H1 (cell line): ENCODE data around the gene EGLN3. TPM values are rescaled to one million over a fixed set of nuclear protein-coding genes. Genes with fewer than 3 reads are reported as not detected.

Source experiments
- CTCF ChIA-PET: fragments of 300-600 bp; sonication (Branson Sonifier 250); formaldehyde crosslinking; loops from one replicate; lab custom pipeline; 2021; ENCODE audit not compliant: partially characterized antibody; lab: Charles Lee
- POLR2A ChIA-PET: fragments of 300-600 bp; sonication (Branson Sonifier 250); formaldehyde crosslinking; loops from one replicate; lab custom pipeline; 2021; ENCODE audit warnings: inconsistent platforms; ENCODE audit not compliant: partially characterized antibody; lab: Charles Lee
- DNase-seq, 2 experiments: peaks; one replicate each; pipeline versions ENCODE4 v3.0.0 to v3.0.0-alpha.2; 2010 to 2022; ENCODE audit warnings: low spot score in 2 of 2, low read depth in 1 of 2, mixed read lengths in 1 of 2
- FAIRE-seq: peaks from 2 replicates; lab custom pipeline; 2011; peaks lifted over from hg19 to GRCh38; lab: Jason Lieb, UNC
- H2AFZ ChIP-seq: 2 replicates; pipeline ENCODE4 v1.8.1; 2012; ENCODE audit warnings: low read length, inconsistent platforms
- H2AK5ac ChIP-seq: 2 replicates; pipeline ENCODE4 v1.6.1; 2013; ENCODE audit warnings: low read depth, low read length
- H2BK120ac ChIP-seq: replicated peaks from 2 replicates; pipeline ENCODE3; 2013; ENCODE audit warnings: low read depth, low read length, inconsistent platforms
- H2BK12ac ChIP-seq: 2 replicates; pipeline ENCODE4 v1.6.1; 2013; ENCODE audit warnings: low read depth, low read length
- H2BK15ac ChIP-seq: 2 replicates; pipeline ENCODE4 v1.6.1; 2013; ENCODE audit warnings: low read length
- H2BK20ac ChIP-seq: 2 replicates; pipeline ENCODE4 v1.6.1; 2013; ENCODE audit warnings: low read length
- H2BK5ac ChIP-seq: 2 replicates; pipeline ENCODE4 v1.6.1; 2013; ENCODE audit warnings: low read depth, low read length
- H3K14ac ChIP-seq: 2 replicates; pipeline ENCODE4 v1.6.1; 2013; ENCODE audit warnings: inconsistent platforms; ENCODE audit not compliant: insufficient read length
- H3K18ac ChIP-seq: 2 replicates; pipeline ENCODE4 v1.6.1; 2013; ENCODE audit warnings: low read length; ENCODE audit errors: extremely low read depth
- H3K23ac ChIP-seq: 2 replicates; pipeline ENCODE4 v1.6.1; 2013; ENCODE audit warnings: inconsistent platforms; ENCODE audit not compliant: insufficient read length
- H3K23me2 ChIP-seq: 2 replicates; pipeline ENCODE4 v1.6.1; 2013; ENCODE audit warnings: low read depth, low read length
- H3K27ac ChIP-seq: 2 replicates; pipeline ENCODE4 v1.6.1; 2011; ENCODE audit warnings: low read depth, low read length, inconsistent platforms
- H3K27me3 ChIP-seq, 4 experiments: replicated peaks in 1 of 4; 1 replicate in 1 of 4; 2 replicates in 3 of 4; pipeline versions ENCODE4 v1.6.1 to v1.8.1; 2011 to 2013; ENCODE audit warnings: low read length in 3 of 4, mild to moderate bottlenecking in 3 of 4, inconsistent platforms in 2 of 4, mixed read lengths in 2 of 4, moderate library complexity in 1 of 4; ENCODE audit not compliant: control insufficient read depth in 3 of 4, insufficient read depth in 3 of 4; ENCODE audit errors: extremely low read depth in 1 of 4
- H3K36me3 ChIP-seq, 4 experiments: 2 replicates each; pipeline versions ENCODE4 v1.6.1 to v1.8.1; 2011 to 2013; ENCODE audit warnings: mild to moderate bottlenecking in 4 of 4, low read length in 3 of 4, moderate library complexity in 2 of 4, control low read depth in 1 of 4, inconsistent platforms in 1 of 4; ENCODE audit not compliant: insufficient read depth in 4 of 4, control insufficient read depth in 2 of 4
- H3K4ac ChIP-seq: replicated peaks from 2 replicates; pipeline ENCODE3; 2013; ENCODE audit warnings: low read length, low read depth, mixed read lengths, inconsistent platforms; ENCODE audit not compliant: insufficient read length
- H3K4me1 ChIP-seq, 4 experiments: replicated peaks in 1 of 4; 1 replicate in 1 of 4; 2 replicates in 3 of 4; pipeline versions ENCODE4 v1.6.1 to v1.8.1; 2011 to 2013; ENCODE audit warnings: low read length in 3 of 4, inconsistent platforms in 2 of 4, mixed read lengths in 1 of 4; ENCODE audit not compliant: insufficient read depth in 4 of 4, control insufficient read depth in 3 of 4
- H3K4me2 ChIP-seq, 2 experiments: 2 replicates each; pipeline versions ENCODE4 v1.6.1 to v1.8.1; 2011 to 2013; ENCODE audit warnings: low read depth in 2 of 2, low read length in 2 of 2, control low read depth in 1 of 2, inconsistent platforms in 1 of 2, mild to moderate bottlenecking in 1 of 2; ENCODE audit not compliant: insufficient read depth in 1 of 2
- H3K4me3 ChIP-seq, 4 experiments: fragments of 200-600, 300-600 bp in 1 of 4; sonication (generic), shearing (Covaris generic), sonication (Bioruptor Twin) in 1 of 4; 2 replicates each; pipeline versions ENCODE4 v1.5.1 to v1.8.1; 2011 to 2016; ENCODE audit warnings: low read length in 4 of 4, low read depth in 3 of 4, control low read depth in 2 of 4, inconsistent platforms in 2 of 4, mild to moderate bottlenecking in 2 of 4, mixed read lengths in 1 of 4, moderate library complexity in 1 of 4; ENCODE audit not compliant: insufficient read depth in 2 of 4; ENCODE audit errors: extremely low read depth in 1 of 4
- H3K56ac ChIP-seq: replicated peaks from 2 replicates; pipeline ENCODE3; 2013; ENCODE audit warnings: low read depth, mild to moderate bottlenecking, mixed read lengths, low read length, inconsistent platforms; ENCODE audit not compliant: insufficient read length
- H3K79me1 ChIP-seq: 2 replicates; pipeline ENCODE4 v1.6.1; 2013; ENCODE audit warnings: low read depth, low read length, control low read depth
- H3K79me2 ChIP-seq, 2 experiments: 2 replicates each; pipeline versions ENCODE4 v1.6.1 to v1.8.1; 2012 to 2013; ENCODE audit warnings: low read length in 2 of 2, mild to moderate bottlenecking in 2 of 2, inconsistent platforms in 1 of 2; ENCODE audit not compliant: insufficient read depth in 2 of 2, control insufficient read depth in 1 of 2
- H3K9ac ChIP-seq, 4 experiments: replicated peaks in 1 of 4; 1 replicate in 1 of 4; 2 replicates in 3 of 4; pipeline versions ENCODE4 v1.6.1 to v1.8.1; 2011 to 2013; ENCODE audit warnings: low read depth in 3 of 4, low read length in 3 of 4, control low read depth in 2 of 4, mild to moderate bottlenecking in 2 of 4, moderate library complexity in 2 of 4, inconsistent platforms in 1 of 4; ENCODE audit errors: extremely low read depth in 1 of 4
- H3K9me3 ChIP-seq, 2 experiments: 2 replicates each; pipeline versions ENCODE4 v1.6.1 to v1.8.1; 2012 to 2013; ENCODE audit warnings: mild to moderate bottlenecking in 2 of 2, moderate library complexity in 2 of 2, control low read depth in 1 of 2, inconsistent platforms in 1 of 2, low read depth in 1 of 2, low read length in 1 of 2, mixed read lengths in 1 of 2; ENCODE audit not compliant: insufficient read depth in 2 of 2
- H4K20me1 ChIP-seq, 2 experiments: replicated peaks in 1 of 2; 2 replicates each; pipeline versions ENCODE3 to v1.8.1; 2011 to 2013; ENCODE audit warnings: inconsistent platforms in 2 of 2, low read length in 2 of 2, mild to moderate bottlenecking in 1 of 2; ENCODE audit not compliant: insufficient read depth in 2 of 2, control insufficient read depth in 1 of 2
- H4K5ac ChIP-seq: 2 replicates; pipeline ENCODE4 v1.6.1; 2013; ENCODE audit warnings: low read length, low read depth, mixed read lengths, inconsistent platforms; ENCODE audit not compliant: insufficient read length
- H4K8ac ChIP-seq: 2 replicates; pipeline ENCODE4 v1.8.0; 2013; ENCODE audit warnings: mild to moderate bottlenecking, moderate library complexity, low read length, inconsistent platforms; ENCODE audit not compliant: insufficient read depth; ENCODE audit errors: extremely low read depth
- H4K91ac ChIP-seq: replicated peaks from 2 replicates; pipeline ENCODE3; 2013; ENCODE audit warnings: low read length, mixed read lengths, inconsistent platforms; ENCODE audit not compliant: insufficient read length
- BACH1 ChIP-seq: IDR thresholded peaks from 2 replicates; pipeline ENCODE4 v1.6.1; 2012; ENCODE audit warnings: low read length, improper control_type of control experiment
- CHD2 ChIP-seq: IDR thresholded peaks from 2 replicates; pipeline ENCODE4 v1.6.1; 2012; ENCODE audit warnings: low read length, improper control_type of control experiment
- GABPA ChIP-seq: IDR thresholded peaks from 2 replicates; pipeline ENCODE4 v1.6.1; 2011; ENCODE audit warnings: mild to moderate bottlenecking, low read length, moderate library complexity, borderline replicate concordance; ENCODE audit not compliant: insufficient read depth
- JUND ChIP-seq: IDR thresholded peaks from 2 replicates; pipeline ENCODE4 v1.6.1; 2011; ENCODE audit warnings: mild to moderate bottlenecking, improper control_type of control experiment, low read length
- RXRA ChIP-seq: IDR thresholded peaks from 2 replicates; pipeline ENCODE4 v1.6.1; 2011; ENCODE audit warnings: low read depth, mild to moderate bottlenecking, low read length, moderate library complexity; ENCODE audit not compliant: insufficient read depth
- SAP30 ChIP-seq: fragments of 300-600 bp; sonication (generic); IDR thresholded peaks from 2 replicates; pipeline ENCODE4 v1.7.1; 2012; ENCODE audit warnings: low read length, moderate library complexity, mild to moderate bottlenecking, inconsistent platforms; ENCODE audit not compliant: insufficient read depth, insufficient replicate concordance
- SIN3A ChIP-seq, 2 experiments: IDR thresholded peaks in 1 of 2; conservative IDR thresholded peaks in 1 of 2; 2 replicates each; pipeline ENCODE4 v1.6.1; 2011 to 2012; ENCODE audit warnings: low read length in 2 of 2, improper control_type of control experiment in 1 of 2, low read depth in 1 of 2, mild to moderate bottlenecking in 1 of 2
- TAF1 ChIP-seq: IDR thresholded peaks from 2 replicates; pipeline ENCODE4 v1.6.1; 2011; ENCODE audit warnings: mild to moderate bottlenecking, low read depth, low read length
- TAF7 ChIP-seq: optimal IDR thresholded peaks from 2 replicates; pipeline ENCODE3; 2011; ENCODE audit warnings: low read depth, mild to moderate bottlenecking, inconsistent platforms, low read length, moderate library complexity, borderline replicate concordance
- WGBS, 2 experiments: shearing (Covaris generic) in 1 of 2; methylation state at CpG; one replicate each; pipeline versions ENCODE4 v1.1.6 to v1.1.7; 2013 to 2015; ENCODE audit warnings: low lambda C conversion rate in 2 of 2, mixed read lengths in 2 of 2, inconsistent platforms in 1 of 2, low coverage in 1 of 2, missing lambda C conversion rate in 1 of 2; ENCODE audit not compliant: insufficient replicate concordance in 2 of 2, insufficient coverage in 1 of 2, insufficient read length in 1 of 2; ENCODE audit errors: extremely low coverage in 1 of 2, missing lambda C conversion rate in 1 of 2; 5-methylcytosine and 5-hydroxymethylcytosine counted together
- polyA plus RNA-seq, 7 experiments: library from polyadenylated mRNA; depleted of rRNA in 3 of 7; stranded (reverse) in 5 of 7; unstranded in 2 of 7; fragments of >200 nt in 5 of 7; fragments of 200-250 nt in 2 of 7; gene quantifications; 1 replicate in 5 of 7; 2 replicates in 1 of 7; 4 replicates in 1 of 7; pipeline versions ENCODE4 v1.2.1 to v1.2.3, GENCODE V29; 2011 to 2013; ENCODE audit warnings: missing spikeins in 2 of 7, mixed read lengths in 2 of 7
- total RNA-seq: library from RNA; stranded (reverse); fragmentation: NEBNext Ultra II Directional; extraction: Animal tissue kit (Norgen Biotek cat#: 25700); gene quantifications from 2 replicates; pipeline ENCODE4 v1.2.1, GENCODE V29; 2021
- TF ChIP-seq, protein P1 (sequence below): IDR thresholded peaks from 2 replicates; pipeline ENCODE4 v1.6.1; 2011; ENCODE audit warnings: low read depth, mild to moderate bottlenecking, low read length; ENCODE audit not compliant: insufficient read depth

The EGLN3 gene
- total and polyA plus RNA-seq, 2 of the 8 experiments (the other 6 are each of a cell fraction or from before 2014, with no cell fraction given): 10.6 to 27.3 TPM

DNA sequence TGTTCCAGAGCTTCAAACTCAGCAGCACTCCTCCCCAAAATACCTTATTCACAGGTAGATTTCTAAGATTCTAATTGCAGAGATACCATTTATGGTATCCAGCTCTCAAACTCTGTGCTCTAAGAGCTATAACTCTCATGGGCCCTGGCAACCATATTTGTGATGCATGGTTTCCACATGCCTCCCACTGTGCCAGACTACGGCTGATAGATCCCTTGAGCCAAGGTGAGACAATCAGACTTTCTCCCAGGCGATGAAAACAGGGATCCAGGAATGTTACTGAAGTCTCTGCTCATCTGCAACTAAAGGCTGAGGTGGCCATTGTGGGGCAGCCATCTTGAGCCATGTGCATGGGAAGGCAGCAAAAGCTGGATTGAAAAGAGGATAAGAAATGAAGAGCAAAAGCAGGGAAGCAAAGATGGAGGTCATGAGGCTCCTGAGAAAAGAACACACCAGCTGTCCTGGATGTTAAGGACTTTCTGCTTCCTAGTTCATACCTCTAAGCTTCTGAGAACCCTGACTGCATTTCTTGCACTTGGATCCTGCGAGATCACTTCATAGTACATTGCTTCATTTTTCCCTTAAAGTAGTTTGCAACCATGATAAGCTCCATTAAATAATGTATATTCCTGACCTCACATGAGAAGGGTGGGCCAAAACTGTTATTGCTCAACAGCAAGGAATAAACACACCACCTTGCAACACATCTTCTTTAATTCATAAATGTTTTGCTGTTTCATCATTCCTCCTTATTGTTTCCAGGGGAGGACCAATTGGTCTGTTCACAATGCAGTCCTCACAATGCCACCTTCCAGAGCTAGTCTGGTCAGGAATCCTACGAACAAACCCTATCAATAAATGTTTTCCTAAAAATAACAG, 5.4 kb downstream of the EGLN3 start:
- POLR2A ChIA-PET: interaction anchor here (0.8 to 1.0 kb wide), 2 partner anchors 10 to 13 kb away, joined by 3 read pairs; no protein-coding TSS in a partner anchor
- H4K8ac ChIP-seq: no peak overlapping the region
- WGBS, 2 experiments: 91% methylated on average over 4 of the region's 4 CpGs; no CpG with 5 or more reads in 1 of the 2 experiments
- TF ChIP-seq SAP30 (no peak), TAF1 (no peak), JUND (no peak), GABPA (no peak), SIN3A (conservative IDR thresholded peaks at IDR 0.05 in 1 of 2, IDR thresholded peaks at IDR 0.05 in 1 of 2; ENCODE audit: low read depth in 1 of 2, low read length in 2 of 2) (no peak), TAF7 (no peak), CHD2 (no peak), RXRA (no peak), BACH1 (no peak)
- TF ChIP-seq, protein P1, sequence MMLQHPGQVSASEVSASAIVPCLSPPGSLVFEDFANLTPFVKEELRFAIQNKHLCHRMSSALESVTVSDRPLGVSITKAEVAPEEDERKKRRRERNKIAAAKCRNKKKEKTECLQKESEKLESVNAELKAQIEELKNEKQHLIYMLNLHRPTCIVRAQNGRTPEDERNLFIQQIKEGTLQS: no peak

More for the DNA sequence above, 5.4 kb downstream of the EGLN3 start:
- Histone ChIP-seq H3K4me1 (peaks cover 3 to 21% (median 11%) of the 10 kb centered on the region in 4 experiments), H4K20me1 (peaks cover 2 to 5% of the 10 kb centered on the region in 2 experiments), H3K56ac (no peak overlapping the region), H4K5ac (no peak overlapping the region), H3K9ac (no peak overlapping the region), H2BK15ac (no peak overlapping the region), H3K4me2 (no peak overlapping the region), H3K27ac (0 out of 2 replicates have a peak overlapping the region, but pooled peaks have one; percentile 2), H2AFZ (no peak overlapping the region), H2BK20ac (no peak overlapping the region), H3K27me3 (peaks cover 0 to 11% (median 6%) of the 10 kb centered on the region in 4 experiments; a peak in 4 of 7 replicates), H3K79me1 (peaks cover 3% of the 10 kb centered on the region), H3K79me2 (peaks cover 17 to 95% of the 10 kb centered on the region in 2 experiments; a peak in 3 of 4 replicates), H2BK120ac (no peak overlapping the region), H3K4ac (no peak overlapping the region), H3K4me3 (no peak overlapping the region), H3K23ac (no peak overlapping the region), H3K14ac (no peak overlapping the region), H3K23me2 (peaks cover 17% of the 10 kb centered on the region), H4K91ac (no peak overlapping the region), H2BK12ac (no peak overlapping the region; the same call in 1 of the 2 replicates), H3K36me3 (peaks cover 0 to 7% (median 1%) of the 10 kb centered on the region in 4 experiments; a peak in 2 of 8 replicates), H3K18ac (no peak overlapping the region), H2BK5ac (no peak overlapping the region), H2AK5ac (no peak overlapping the region), H3K9me3 (no peaks in the 10 kb centered on the region)
- CTCF ChIA-PET: interaction anchor here (1.0 to 1.9 kb wide), 4 partner anchors 9 to 153 kb away, joined by 3 to 5 read pairs (median 4); no protein-coding TSS in a partner anchor
- DNase-seq: no peak
- FAIRE-seq: no peak
